Natural killer cell (primary cell): Measurements from ENCODE around the gene MRPL24. TPM values are rescaled to one million over a fixed set of nuclear protein-coding genes. Genes with fewer than 3 reads are reported as not detected.

Experiments
- ATAC-seq, 3 donors: fragments of 150-1000 bp in 2 of 3; fragments of 200-7000 bp in 1 of 3; cut with Tn5 transposase; 1 replicate in 1 of 3; 2 replicates in 2 of 3; pipeline ENCODE4 v1.10.0; 2021; ENCODE audit warnings: mild to moderate bottlenecking in 2 of 3, moderate library complexity in 2 of 3
- DNase-seq, 2 donors: peaks; one replicate each; pipeline versions ENCODE4 v3.0.0 to v3.0.0-alpha.2; 2013 to 2021; ENCODE audit warnings: mixed read lengths in 1 of 2
- H3K27ac ChIP-seq: one replicate; pipeline ENCODE4 v1.5.1; 2013; ENCODE audit warnings: mild to moderate bottlenecking, low read length
- H3K27me3 ChIP-seq: one replicate; pipeline ENCODE4 v1.6.1; 2013; ENCODE audit warnings: low read length; ENCODE audit not compliant: control insufficient read depth, insufficient read depth
- H3K36me3 ChIP-seq: one replicate; pipeline ENCODE4 v1.6.1; 2013; ENCODE audit warnings: low read length; ENCODE audit not compliant: control insufficient read depth, insufficient read depth
- H3K4me1 ChIP-seq: one replicate; pipeline ENCODE4 v1.6.1; 2013; ENCODE audit warnings: low read length; ENCODE audit not compliant: control insufficient read depth, insufficient read depth
- H3K4me3 ChIP-seq: one replicate; pipeline ENCODE4 v1.5.1; 2013; ENCODE audit warnings: low read length
- H3K9me3 ChIP-seq: one replicate; pipeline ENCODE4 v1.6.1; 2013; ENCODE audit warnings: low read length; ENCODE audit not compliant: control insufficient read depth, insufficient read depth
- H3K27ac Mint-ChIP-seq, 2 donors: one replicate each; pipeline ENCODE4 v1.8.0; 2022; ENCODE audit warnings: mild to moderate bottlenecking in 2 of 2, mixed read lengths in 2 of 2, moderate library complexity in 1 of 2
- H3K27me3 Mint-ChIP-seq, 2 donors: one replicate each; pipeline ENCODE4 v1.8.0; 2022; ENCODE audit warnings: low read depth in 2 of 2, mixed read lengths in 2 of 2
- H3K36me3 Mint-ChIP-seq: one replicate; pipeline ENCODE4 v1.8.0; 2022; ENCODE audit warnings: mixed read lengths
- H3K4me1 Mint-ChIP-seq, 2 donors: one replicate each; pipeline ENCODE4 v1.8.0; 2022; ENCODE audit warnings: mixed read lengths in 2 of 2
- H3K4me3 Mint-ChIP-seq: one replicate; pipeline ENCODE4 v1.8.0; 2022; ENCODE audit warnings: mild to moderate bottlenecking, moderate library complexity, mixed read lengths
- H3K9me3 Mint-ChIP-seq, 2 donors: one replicate each; pipeline ENCODE4 v1.8.0; 2022; ENCODE audit warnings: mixed read lengths in 2 of 2
- WGBS: methylation state at CpG from one replicate; pipeline ENCODE4 v1.1.7; 2013; ENCODE audit warnings: missing lambda C conversion rate; ENCODE audit not compliant: insufficient coverage; 5-methylcytosine and 5-hydroxymethylcytosine counted together
- intact Hi-C: fragments of 100-400 bp; cut with micrococcal nuclease; formaldehyde crosslinking; loops from one replicate; pipeline ENCODE4 v1.14.2; 2022
- total RNA-seq, 4 donors: library from RNA; stranded (reverse); fragments of 120-200 nt in 1 of 4; gene quantifications; one replicate each; pipeline versions ENCODE4 v1.2.3 to v1.2.4, GENCODE V29; 2013 to 2022
- TF ChIP-seq, protein P1 (sequence below): fragments of 200-600 bp; IDR thresholded peaks from one replicate; pipeline ENCODE4 v1.8.0; 2022; ENCODE audit warnings: antibody characterized with exemption

MRPL24 gene
- total RNA-seq, 3 donors from 2014 or later (not counting 1 experiment from before 2014, with no cell fraction given), result 15.9 to 19.7 (median 18.7) TPM

DNA sequence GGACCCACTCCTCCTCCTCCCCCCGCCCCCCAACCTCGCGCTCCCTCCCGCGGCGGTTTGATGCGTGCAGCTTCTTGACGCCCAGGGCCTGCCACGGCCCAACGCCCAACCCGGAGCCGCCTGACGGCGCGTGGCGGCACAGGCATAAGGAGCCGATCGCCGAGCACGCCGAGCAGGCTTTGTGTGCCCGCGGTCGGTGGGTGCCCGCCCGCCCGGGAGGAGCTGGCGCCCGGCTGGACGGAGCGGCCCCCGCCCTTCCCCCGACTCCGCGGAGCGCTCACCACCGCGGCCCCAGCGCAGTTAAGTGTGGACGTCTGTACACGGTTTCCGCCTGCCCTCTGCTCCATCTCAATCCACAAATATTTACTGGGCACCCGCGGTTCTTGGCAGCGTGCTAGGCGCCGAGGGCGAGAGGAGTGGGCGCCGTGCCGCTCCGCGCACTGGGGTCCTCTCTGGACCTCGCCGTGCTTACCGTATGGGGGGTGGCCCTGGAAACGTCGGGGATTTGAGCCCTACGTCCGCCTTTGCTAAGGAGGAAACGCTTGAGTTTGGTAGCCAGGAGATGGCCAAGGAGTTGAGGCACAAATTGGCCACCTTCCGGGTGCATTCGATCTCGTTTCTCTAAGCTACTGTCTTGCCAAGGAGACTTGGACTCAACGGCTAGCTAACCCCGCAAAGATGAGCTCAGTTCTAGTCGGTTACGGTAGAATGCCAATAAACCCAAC is 11.0 kb upstream of the MRPL24 start:
- H3K4me1 ChIP-seq, result peaks cover 53% of the 10 kb centered on the region
- peak overlapping the region; percentile 98 for H3K4me3 ChIP-seq
- no peaks in the 10 kb centered on the region for H3K9me3 ChIP-seq
- Mint-ChIP-seq H3K4me3 (peak overlapping the region; percentile 91), H3K9me3 (no peaks in the 10 kb centered on the region), H3K27ac (peak overlapping the region; percentile 90 to 94), H3K36me3 (no peaks in the 10 kb centered on the region), H3K27me3 (no peaks in the 10 kb centered on the region), H3K4me1 (peaks cover 47 to 50% of the 10 kb centered on the region in 2 donors)
- H3K36me3 ChIP-seq, result no peaks in the 10 kb centered on the region
- TF ChIP-seq, protein P1, sequence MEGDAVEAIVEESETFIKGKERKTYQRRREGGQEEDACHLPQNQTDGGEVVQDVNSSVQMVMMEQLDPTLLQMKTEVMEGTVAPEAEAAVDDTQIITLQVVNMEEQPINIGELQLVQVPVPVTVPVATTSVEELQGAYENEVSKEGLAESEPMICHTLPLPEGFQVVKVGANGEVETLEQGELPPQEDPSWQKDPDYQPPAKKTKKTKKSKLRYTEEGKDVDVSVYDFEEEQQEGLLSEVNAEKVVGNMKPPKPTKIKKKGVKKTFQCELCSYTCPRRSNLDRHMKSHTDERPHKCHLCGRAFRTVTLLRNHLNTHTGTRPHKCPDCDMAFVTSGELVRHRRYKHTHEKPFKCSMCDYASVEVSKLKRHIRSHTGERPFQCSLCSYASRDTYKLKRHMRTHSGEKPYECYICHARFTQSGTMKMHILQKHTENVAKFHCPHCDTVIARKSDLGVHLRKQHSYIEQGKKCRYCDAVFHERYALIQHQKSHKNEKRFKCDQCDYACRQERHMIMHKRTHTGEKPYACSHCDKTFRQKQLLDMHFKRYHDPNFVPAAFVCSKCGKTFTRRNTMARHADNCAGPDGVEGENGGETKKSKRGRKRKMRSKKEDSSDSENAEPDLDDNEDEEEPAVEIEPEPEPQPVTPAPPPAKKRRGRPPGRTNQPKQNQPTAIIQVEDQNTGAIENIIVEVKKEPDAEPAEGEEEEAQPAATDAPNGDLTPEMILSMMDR, result no peak
- H3K27ac ChIP-seq, result peak overlapping the region; percentile 92
- intact Hi-C loops, result loop anchor here (1.0 kb wide), 2 partner anchors 11 to 15 kb away; partner anchors contain the start of genes MRPL24 and PRCC
- under 1% methylated on average over 68 of the region's 68 CpGs for WGBS
- peak; percentile 88 to 97 for DNase-seq
- no peaks in the 10 kb centered on the region for H3K27me3 ChIP-seq
- ATAC-seq, result peak; percentile 83 to 95 (median 88)

DNA sequence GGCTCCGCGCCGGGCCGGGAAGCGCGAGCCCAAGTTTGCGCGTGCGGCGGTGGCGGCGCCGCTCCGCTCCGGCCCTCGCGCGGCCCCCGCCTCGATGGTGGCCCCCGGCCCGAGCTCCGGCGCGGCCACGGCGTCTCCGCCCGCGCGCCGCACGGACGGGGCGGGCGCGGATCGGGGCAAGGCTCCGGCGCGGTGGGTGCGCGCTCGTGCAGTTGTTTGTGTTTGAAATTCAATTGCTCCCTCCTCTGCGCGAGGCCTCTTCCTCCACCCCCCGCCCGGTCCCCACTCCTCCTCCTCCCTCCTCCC is 10.5 kb upstream of the MRPL24 start, which contains the start of gene HDGF:
HDGF (minus strand) TSS at position 225 of the 306 bp plus-strand sequence. CDS start 246 bp downstream, outside the sequence.
- H3K36me3 ChIP-seq, result no peaks in the 10 kb centered on the region
- ATAC-seq, result no peak
- peaks cover 58% of the 10 kb centered on the region for H3K4me1 ChIP-seq
- WGBS, result 0% methylated on average over 47 of the region's 48 CpGs
- peak within 1 kb of the TSS; percentile 92 for H3K27ac ChIP-seq
- Mint-ChIP-seq H3K4me3 (peak within 1 kb of the TSS; percentile 91), H3K4me1 (peaks cover 52 to 55% of the 10 kb centered on the region in 2 donors), H3K36me3 (no peaks in the 10 kb centered on the region), H3K27me3 (no peaks in the 10 kb centered on the region), H3K9me3 (no peaks in the 10 kb centered on the region), H3K27ac (peak within 1 kb of the TSS; percentile 92 to 94)
- no peaks in the 10 kb centered on the region for H3K27me3 ChIP-seq
- no peak for DNase-seq
- peak within 1 kb of the TSS; percentile 98 for H3K4me3 ChIP-seq
- TF ChIP-seq, protein P1, result no peak
- H3K9me3 ChIP-seq, result no peaks in the 10 kb centered on the region
- intact Hi-C loops, result loop anchor here (1.0 kb wide), 2 partner anchors 10 to 16 kb away; partner anchors contain the start of genes MRPL24 and PRCC

DNA sequence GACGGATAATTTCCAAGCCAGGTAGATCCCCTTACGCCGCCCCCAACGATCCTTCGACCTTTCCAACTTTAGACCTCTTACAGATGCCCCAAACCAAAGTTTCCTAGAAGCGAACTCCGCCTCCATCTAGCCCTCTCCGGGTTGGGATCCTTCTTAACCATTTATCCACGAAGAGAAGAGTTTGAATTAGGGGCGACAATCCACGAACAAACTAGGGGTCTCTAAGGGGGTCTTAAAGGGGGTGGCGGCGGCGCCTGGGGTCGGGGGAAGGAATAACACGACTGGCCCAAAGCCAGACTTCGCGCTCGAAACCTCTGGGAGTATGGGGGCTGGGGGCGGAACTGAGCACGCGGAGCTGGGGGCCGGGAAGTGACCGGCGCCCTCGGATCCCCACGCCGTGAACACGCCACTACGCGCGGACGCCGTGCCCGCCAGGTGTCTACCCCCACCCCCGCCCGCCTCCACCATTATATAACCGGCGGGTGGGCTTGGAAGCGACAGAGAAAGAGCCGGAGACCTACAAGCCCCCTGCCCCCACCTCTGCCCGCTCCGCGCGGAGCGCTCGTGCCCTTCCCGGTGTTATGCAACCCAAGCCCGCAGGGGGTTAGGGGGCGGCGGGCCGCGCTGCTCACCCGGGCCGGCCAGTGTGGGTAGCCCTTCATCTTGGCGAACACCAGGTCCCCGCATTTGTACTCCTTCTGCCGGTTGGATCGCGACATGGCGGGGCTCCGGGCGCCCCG is 10.0 kb upstream of the MRPL24 start:
- Mint-ChIP-seq H3K4me1 (peaks cover 57 to 60% of the 10 kb centered on the region in 2 donors), H3K27me3 (no peaks in the 10 kb centered on the region), H3K27ac (peak overlapping the region; percentile 92 to 94), H3K9me3 (no peaks in the 10 kb centered on the region), H3K4me3 (peak overlapping the region; percentile 86), H3K36me3 (no peaks in the 10 kb centered on the region)
- Histone ChIP-seq H3K4me3 (peak overlapping the region; percentile 98), H3K36me3 (no peaks in the 10 kb centered on the region), H3K27me3 (no peaks in the 10 kb centered on the region), H3K9me3 (no peaks in the 10 kb centered on the region), H3K27ac (peak overlapping the region; percentile 89), H3K4me1 (peaks cover 64% of the 10 kb centered on the region)
- TF ChIP-seq, protein P1, result no peak
- ATAC-seq (peak; percentile 21 to 40 (median 33)), DNase-seq (peak; percentile 46 to 59)
- intact Hi-C loops, result loop anchor here (1.0 kb wide), 2 partner anchors 10 to 16 kb away; partner anchors contain the start of genes MRPL24 and PRCC
- under 1% methylated on average over 64 of the region's 64 CpGs for WGBS
